WTC11 (cell line): ENCODE data around the gene R3HDM4.

Experiments
- CREB1 ChIP-seq: sonication (generic); formaldehyde crosslinking; IDR thresholded peaks from 2 replicates; pipeline ENCODE4 v1.8.0; 2023; ENCODE audit warnings: mild to moderate bottlenecking, missing genetic modification reagents
- NFYB ChIP-seq: sonication (generic); formaldehyde crosslinking; conservative IDR thresholded peaks from 2 replicates; pipeline ENCODE4 v1.8.0; 2022; ENCODE audit warnings: low read depth, missing genetic modification reagents
- NR2C2 ChIP-seq: sonication (generic); formaldehyde crosslinking; IDR thresholded peaks from 2 replicates; pipeline ENCODE4 v1.8.0; 2022; ENCODE audit warnings: mild to moderate bottlenecking, missing genetic modification reagents
- TF ChIP-seq, protein P1 (sequence below): fragments of 200-600 bp; IDR thresholded peaks from 2 replicates; pipeline ENCODE4 v1.8.0; 2022; ENCODE audit warnings: antibody characterized with exemption

DNA sequence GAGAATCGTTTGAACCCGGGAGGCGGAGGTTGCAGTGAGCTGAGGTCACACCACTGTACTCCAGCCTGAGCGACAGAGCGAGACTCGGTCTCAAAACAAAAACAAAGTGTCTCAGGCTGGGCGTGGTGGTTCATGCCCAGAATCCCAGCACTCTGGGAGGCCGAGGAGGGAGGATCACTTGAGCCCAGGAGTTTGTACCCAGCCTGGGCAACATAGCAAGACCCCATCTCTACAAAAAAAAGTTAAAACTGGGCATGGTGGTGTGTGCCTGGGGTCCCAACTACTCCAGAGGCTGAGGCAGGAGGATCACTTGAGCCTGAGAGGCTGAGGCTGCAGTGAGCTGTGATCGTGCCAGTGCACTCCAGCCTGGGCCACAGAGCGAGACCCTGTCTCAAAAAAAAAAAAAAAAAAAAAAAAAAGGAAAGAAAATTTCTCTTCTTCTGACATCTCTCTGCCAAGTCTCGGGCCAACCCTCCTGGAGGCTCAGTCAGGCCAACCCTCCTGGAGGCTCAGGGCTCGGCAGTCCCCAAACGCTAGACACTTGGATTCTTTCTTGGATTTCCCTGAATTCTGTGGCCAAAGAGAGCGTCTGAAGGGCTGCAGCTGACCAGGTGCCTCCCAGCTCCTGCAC, 39.1 kb upstream of the R3HDM4 start:
- no peak for TF ChIP-seq CREB1 (CRISPR knock-in tag)
- TF ChIP-seq, protein P1, sequence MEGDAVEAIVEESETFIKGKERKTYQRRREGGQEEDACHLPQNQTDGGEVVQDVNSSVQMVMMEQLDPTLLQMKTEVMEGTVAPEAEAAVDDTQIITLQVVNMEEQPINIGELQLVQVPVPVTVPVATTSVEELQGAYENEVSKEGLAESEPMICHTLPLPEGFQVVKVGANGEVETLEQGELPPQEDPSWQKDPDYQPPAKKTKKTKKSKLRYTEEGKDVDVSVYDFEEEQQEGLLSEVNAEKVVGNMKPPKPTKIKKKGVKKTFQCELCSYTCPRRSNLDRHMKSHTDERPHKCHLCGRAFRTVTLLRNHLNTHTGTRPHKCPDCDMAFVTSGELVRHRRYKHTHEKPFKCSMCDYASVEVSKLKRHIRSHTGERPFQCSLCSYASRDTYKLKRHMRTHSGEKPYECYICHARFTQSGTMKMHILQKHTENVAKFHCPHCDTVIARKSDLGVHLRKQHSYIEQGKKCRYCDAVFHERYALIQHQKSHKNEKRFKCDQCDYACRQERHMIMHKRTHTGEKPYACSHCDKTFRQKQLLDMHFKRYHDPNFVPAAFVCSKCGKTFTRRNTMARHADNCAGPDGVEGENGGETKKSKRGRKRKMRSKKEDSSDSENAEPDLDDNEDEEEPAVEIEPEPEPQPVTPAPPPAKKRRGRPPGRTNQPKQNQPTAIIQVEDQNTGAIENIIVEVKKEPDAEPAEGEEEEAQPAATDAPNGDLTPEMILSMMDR = no peak
- no peak for TF ChIP-seq NFYB
- no peak for TF ChIP-seq NR2C2 (CRISPR knock-in tag)
